RPMI7951 (cell line): ENCODE results near the gene NKX6-2. TPM values are rescaled to one million over a fixed set of nuclear protein-coding genes. Genes with fewer than 3 reads are reported as not detected.
"Not testable (repeated sequence)": the region's sequence is repeated elsewhere in the genome, so short reads cannot be mapped to it uniquely, and the experiment has no call there.

Experiments
- DNase-seq: peaks from one replicate; pipeline ENCODE4 v3.0.0-alpha.2; 2012; ENCODE audit warnings: low read depth
- total RNA-seq: library from RNA; depleted of rRNA; stranded (reverse); fragments of >200 nt; shearing (Covaris generic); gene quantifications from 2 replicates; pipeline ENCODE4 v1.2.3, GENCODE V29; 2014; rRNA removed

NKX6-2 gene
- total RNA-seq = not detected in 2 replicates

DNA sequence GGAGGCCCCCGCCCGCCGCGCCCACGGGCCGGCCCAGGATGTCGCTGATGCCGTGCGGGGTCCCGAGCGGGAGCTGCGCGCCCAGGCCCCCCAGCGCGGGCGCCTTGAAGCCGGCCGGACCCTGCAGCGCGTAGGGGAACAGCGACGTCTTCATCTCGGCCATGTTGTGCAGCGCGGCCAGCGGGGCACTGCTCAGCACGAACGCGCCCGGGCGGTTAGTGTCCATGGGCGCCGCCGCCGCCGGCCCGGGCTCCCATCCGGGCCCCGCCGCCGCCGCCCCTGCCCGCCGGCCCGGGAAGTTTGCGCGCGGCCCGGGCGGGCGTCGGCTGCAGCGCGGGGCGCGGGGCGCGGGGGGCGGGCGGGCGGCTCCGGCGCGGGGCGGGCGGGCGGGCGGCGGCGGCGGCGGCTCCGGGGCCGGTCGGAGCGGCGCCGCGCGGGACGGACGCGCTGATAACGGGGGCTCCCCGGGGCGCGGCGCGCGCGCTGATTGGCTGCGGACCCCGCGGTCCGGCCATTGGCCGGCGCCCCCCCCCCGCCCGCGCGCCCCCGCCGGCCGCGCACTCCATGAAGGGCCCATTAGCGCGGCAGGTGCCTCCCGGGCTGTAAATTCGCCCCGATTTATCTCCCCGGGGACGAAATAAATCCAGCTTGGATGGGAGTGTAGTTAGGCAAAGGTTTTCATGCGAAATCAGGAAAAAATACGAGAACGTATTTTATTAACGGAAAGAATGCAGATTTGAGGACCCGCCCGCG lies at the start of gene NKX6-2:
Gene NKX6-2, minus strand, starts transcription at position 425 of the 753 bp plus-strand sequence. Its CDS starts 199 bp downstream, at position 226.
- DNase-seq = no peak

GRCh38 chr10:132834891-132835847 lies 49.2 kb upstream of the NKX6-2 start:
- no peak for DNase-seq

DNA sequence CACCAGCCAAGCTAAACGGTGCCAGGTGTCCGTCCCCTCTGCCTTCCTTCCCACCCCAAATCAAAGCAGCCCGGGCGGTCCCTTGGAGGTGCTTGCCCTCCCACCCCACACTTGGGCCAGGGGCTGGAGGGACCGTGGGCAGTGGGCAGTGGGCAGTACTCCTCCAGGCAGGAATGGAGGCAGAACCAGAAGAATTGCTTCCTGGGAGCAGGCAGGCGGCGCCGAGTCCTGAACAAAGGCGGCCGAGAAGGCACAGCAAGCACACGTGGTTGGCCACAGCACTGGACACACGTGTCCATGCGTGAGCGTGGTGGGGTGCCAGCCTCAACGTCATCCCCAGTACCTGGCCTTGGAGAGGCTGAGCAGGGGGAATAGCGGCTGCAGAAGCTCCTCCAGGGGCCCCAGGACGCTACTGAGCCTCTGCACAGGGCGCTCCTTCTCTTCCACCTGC lies 48.4 kb upstream of the NKX6-2 start:
- no peak for DNase-seq

GRCh38 chr10:132833421-132834111 lies 47.6 kb upstream of the NKX6-2 start:
- DNase-seq = no peak

DNA sequence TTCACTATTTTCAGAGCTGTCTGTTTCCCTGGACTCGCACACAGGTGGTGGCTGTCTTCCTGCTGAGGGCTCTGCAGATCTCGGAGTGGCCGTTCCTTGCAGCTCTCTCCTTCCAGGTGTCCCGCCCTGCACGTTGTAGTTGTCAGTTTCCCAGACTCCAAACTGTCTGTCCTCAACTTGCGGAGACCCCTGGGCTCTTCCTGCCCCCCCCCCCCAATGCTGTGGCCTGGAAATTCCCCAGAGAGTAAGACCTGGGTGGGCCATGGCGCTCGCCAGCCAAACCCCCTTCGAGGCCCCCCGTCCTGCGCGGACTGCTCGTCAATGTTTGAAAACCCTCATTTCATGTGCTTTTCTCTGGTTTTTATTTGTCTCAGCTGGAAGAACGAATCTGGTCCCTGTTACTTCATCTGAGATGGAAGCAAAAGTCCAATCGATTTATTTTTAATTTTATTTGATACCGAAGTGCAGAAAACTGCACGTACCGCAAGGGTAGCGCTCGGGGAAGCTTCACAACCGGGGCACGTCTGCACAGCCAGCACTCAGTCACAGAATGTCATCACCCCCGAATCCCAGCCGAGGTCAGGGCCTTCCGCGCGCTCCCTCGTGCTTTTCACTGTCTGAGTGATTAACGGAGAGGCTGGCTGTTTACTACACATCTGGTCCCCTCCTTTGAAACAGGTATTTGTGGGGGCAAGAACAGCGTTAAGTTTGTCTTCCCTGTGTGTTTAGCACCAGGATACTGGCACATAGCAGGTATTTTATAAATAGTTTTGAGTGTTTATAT lies 46.4 kb upstream of the NKX6-2 start:
- DNase-seq = no peak

DNA sequence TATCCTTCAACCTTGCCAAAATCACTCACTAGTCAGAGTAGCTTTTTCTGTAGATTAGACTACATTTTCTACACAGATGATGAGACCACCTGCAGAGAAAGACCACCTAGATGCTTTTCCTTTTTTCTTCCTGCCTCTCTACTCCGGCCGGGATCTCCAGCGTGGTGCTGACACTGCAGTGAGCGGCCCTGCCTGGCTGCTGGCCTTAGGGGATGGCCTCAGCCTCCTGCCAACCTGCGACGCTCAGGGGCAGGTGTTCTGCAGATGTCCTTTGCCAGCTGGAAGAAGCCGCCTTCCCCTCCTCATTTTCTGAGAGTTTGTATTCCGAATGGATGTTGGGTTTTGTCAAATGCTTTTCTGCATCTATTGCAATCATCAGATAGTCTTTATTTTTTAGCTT lies 43.5 kb upstream of the NKX6-2 start:
- DNase-seq = no peak

GRCh38 chr10:132828681-132829080 lies 42.7 kb upstream of the NKX6-2 start:
- no peak for DNase-seq

DNA sequence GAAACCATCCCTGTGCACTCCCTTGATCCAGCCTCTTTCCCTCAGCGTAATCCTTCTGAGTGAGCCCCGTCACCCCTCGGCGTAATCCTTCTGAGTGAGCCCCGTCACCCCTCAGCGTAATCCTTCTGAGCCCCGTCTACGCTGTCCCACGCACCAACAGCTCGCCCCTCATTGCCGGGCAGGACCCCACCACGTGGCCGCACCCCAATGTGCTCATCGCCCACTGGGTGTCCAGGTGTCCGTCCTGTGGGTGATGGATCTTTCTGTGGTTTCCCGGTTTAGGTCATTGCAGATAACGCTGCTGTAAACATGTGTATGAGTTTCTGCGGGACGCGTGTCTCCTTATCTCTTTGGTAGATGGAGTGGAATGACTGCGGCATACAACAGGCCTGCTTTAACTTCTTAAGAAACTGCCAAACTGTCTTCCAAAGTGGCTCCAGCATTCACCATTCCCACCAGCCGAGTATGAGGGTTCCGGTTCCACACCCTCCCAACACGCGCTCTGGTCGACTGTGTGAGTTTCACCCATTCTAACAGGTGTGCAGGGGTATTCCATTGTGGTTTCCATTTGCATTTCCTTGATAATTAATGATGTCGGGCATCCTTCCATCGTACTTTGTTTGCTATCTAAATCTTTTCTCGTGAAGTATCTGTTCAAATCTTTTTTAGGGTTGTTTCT lies 42.1 kb upstream of the NKX6-2 start:
- no peak for DNase-seq

DNA sequence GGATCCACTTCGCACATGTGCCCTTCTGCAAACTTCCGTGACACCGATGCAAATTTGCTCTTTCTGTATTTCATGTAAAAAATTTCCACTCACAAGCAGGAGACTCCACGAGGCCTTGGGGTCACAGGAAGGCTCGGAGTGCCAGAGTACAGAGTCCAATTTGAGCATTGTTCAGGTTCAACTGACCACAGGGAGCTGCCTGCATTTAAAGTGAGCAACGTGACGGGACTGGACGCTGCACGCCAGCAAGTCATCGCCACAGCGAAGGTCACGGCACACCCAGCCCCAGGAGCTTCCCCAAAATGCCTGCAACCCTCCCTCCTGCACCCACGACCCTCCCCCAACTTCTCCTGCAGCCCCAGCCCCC lies 41.5 kb upstream of the NKX6-2 start:
- DNase-seq = no peak

DNA sequence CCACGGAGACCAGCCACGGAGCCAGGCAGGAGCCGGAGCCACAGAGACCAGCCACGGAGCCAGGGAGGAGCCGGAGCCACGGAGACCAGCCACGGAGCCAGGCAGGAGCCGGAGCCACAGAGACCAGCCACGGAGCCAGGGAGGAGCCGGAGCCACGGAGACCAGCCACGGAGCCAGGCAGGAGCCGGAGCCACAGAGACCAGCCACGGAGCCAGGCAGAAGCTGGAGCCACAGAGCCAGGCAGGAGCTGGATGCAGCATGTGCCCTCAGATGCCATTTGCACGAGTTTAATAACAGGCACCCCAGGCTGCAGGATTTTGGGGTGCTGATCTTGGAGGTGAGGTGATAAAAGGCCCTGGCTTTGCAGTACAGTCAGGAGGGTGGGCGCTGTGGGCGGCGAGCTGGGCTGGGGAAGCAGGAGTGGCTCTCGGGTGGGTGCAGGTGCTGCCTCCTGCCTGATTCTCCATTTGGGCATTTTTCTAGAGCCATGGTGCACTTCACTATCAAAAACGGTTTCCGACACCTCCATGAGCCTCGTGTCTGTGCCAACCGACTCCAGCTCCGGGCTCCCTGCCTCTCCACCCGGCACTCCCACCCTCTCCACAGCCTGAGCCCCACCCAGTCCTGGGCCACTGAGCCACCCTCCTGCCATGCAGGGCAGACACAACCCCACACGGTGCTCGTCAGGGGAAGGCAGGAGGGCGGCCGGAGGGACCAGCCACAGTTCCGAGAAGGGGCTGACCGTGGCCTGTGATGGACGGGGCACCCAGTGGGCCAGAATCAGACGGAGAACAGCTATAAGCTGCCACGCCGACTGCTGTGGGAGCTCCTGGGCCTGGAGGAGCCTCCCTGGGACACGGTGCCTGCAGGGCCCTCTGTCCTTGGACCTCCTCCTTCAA lies 40.8 kb upstream of the NKX6-2 start:
- DNase-seq = no peak

DNA sequence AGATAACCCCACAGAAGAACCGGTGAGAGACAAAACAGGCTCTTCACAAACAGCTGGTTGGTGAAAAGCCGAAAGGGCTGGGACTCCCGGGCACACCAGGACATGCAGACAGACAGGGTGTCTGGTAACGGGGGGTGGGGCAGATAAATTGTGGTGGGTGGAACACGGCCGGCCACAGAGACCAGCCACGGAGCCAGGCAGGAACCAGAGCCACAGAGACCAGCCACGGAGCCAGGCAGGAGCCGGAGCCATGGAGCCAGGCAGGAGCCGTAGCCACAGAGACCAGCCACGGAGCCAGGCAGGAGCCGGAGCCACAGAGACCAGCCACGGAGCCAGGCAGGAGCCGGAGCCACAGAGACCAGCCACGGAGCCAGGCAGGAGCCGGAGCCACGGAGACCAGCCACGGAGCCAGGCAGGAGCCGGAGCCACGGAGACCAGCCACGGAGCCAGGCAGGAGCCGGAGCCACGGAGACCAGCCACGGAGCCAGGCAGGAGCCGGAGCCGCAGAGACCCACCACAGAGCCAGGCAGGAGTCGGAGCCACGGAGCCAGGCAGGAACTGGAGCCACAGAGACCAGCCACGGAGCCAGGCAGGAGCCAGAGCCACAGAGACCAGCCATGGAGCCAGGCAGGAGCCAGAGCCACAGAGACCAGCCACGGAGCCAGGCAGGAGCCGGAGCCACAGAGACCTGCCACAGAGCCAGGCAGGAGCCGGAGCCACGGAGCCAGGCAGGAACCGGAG lies 40.0 kb upstream of the NKX6-2 start:
- not testable (repeated sequence) for DNase-seq

- no peak for DNase-seq
Observed at GRCh38 chr10:132820056-132820455, 34.1 kb upstream of the NKX6-2 start.

- no peak for DNase-seq
Observed at GRCh38 chr10:132817701-132818211, 31.8 kb upstream of the NKX6-2 start.

DNA sequence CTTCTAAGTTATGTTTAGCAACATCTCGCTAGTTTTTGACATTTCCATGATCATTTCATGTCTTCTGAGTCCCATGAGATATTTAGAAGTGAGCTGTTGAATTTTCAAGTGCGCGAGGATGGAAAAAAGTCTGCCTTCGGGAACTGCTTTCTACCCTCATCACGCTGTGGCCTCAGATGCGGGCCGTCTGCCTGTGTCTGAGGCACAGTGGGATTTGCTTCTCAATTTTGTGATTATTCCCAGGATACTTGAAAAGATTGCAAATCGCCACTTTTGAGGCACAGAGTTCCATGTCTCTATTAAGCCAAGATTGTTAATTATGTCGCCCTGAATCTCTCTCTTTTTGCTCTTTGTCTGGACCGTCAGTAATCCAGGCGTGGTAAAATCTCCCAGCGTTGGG lies 30.8 kb upstream of the NKX6-2 start:
- DNase-seq = no peak

DNA sequence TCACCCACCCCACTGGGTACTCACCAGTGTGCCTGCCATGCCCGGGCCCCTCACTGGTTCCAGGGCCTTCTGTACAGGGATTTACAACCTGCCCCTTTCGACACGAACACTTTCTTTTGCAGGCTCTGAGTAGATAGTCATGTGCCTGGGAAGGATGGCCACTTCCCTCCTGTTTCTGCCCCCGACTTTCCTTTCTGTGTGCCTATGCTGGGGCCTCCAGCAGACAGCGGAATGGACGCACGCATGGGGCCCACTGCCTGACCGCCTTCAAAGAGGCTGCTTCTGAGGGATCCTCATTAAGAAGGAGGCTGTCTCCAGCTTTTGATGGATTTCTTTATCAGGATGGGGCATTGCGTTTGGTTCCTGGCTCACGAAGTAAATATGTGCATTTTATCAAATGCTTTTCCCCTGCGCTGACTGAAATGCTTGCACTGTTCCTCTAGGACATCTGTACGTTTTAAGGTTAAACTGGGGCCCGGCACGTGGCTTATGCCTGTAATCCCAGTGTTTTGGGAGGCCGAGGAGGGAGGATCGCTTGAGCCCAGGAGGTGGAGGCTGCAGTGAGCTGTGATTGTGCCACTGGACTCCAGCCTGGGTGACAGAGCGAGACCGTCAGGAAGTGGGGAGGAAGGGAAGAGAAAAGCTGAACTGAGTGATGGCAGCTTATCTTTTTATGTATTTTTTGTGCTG lies 29.4 kb upstream of the NKX6-2 start:
- DNase-seq = no peak

DNA sequence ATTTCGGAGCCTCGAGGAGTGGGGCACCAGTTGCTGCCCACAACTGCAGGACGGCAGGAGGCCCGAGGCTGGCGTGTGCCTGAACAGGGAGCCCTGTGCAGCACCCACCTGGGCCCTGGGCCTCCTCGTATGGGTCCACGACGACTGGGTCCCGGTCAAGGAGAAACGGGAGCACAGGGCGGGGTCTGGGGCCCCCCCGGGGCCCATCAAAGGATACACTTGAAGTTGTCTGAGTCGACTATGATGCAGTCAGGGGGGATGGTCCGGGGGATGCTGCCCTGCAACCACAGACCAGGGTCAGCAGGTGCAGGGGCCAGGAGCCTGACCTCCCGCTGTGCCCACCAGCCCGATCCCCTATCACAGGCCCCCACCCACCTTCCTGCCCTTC lies 28.5 kb upstream of the NKX6-2 start:
- no peak for DNase-seq

DNA sequence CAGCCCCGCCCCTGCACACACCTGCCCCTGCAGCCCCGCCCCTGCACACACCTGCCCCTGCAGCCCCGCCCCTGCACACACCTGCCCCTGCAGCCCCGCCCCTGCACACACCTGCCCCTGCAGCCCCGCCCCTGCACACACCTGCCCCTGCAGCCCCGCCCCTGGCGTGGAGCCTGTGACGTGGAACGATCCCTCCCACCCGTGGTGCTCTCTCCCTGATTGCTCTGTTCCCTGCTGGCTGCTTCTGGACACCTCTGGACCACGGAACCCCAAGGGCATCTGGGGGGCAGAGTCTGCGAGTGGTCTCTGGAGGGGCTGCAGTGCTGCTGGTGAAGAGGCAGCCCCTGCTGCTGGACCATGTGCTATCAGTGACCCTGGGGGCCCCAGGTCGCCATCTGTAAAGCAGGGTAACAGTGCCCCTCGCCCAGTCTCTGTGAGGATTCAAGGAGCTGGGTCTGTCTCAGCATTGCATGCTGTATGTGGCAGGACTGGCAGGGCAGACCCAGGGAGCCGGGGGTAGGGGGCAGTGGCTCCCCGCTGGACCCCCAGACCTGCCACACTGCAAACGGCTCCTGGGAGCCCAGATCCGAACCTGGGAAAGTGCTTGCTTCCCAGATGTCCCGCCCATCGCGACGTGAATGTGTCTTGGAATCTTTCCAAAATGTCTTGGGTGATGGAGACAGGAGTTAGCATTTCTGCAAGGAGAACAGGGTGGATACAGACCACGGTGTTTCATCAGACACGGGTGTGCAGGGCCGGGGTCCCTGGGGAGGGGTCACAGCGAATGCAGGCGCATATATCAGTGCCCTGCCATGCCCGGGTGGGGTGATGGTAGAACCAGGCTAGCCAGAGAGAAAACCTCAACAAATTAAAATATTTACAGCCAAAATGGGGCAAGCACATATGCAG lies 27.9 kb upstream of the NKX6-2 start:
- DNase-seq = no peak
